Subcutaneous adipose tissue (tissue), 4 donors: ENCODE results near the gene SYVN1. TPM values are rescaled to one million over a fixed set of nuclear protein-coding genes. Genes with fewer than 3 reads are reported as not detected.

ENCODE experiments used
- CTCF ChIP-seq: fragments of 450-650 bp; IDR thresholded peaks from one replicate; pipeline ENCODE4 v1.5.1; 2016; ENCODE audit warnings: low read depth, mild to moderate bottlenecking, control low read depth, antibody characterized with exemption, moderate library complexity
- total RNA-seq, 4 donors: library from RNA; depleted of rRNA; stranded (reverse); fragments of >200 nt; gene quantifications; one replicate each; pipeline ENCODE4 v1.1.0, GENCODE V29; 2016

Gene SYVN1
- total RNA-seq, 4 donors from 2014 or later: 29.3 to 61.0 (median 46.0) TPM

DNA sequence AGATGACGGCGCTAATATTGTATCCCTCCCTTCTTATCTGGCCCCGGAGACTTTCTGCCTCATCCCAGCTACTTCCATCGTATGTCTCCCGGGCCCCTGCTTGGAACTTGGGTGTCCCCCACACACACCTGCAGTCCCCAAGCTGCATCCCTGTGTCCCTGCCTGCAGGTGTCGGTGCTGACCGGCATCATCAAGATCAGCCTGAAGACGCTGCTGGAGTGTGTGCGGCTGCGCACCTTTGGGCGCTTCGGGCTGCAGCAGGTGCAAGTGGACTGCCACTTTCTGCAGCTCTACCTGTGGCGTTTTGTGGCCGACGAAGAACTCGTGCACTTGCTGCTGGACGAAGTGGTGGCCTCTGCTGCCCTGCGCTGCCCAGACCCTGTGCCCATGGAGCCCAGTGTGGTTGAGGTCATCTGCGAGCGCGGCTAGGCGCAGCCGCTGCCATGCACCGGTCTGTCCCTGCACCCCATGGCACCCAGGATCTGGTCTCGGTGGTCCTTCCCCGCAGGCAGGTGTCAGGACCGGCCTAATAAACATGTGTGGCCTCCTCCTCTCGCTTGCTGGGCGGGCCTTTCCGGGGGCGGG is 23.1 kb downstream of the SYVN1 start:
- no peak for TF ChIP-seq CTCF

DNA sequence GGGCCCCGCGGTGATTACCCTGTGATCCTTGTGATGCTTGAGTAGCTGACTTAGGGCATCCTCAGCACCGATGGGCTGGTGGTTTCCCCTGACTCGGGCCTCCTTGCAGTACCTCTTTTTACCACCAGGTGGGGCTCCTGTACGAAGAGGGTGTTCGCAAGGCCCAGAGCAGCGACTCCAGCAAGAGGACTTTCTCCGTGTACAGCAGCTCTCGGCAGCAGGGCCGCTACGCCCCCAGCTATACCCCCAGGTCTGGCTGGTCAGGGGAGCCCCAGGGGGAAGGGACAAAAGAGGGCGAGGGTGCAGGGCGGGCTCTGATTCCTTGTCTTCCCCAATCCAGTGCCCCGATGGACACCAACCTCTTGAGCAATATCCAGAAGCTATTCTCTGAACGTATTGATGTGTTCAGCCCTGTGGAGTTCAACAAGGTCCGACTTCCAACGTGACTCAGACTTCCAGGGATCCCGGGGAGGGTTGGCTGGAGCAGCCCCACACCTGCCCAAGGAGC is 23.9 kb downstream of the SYVN1 start:
- TF ChIP-seq CTCF: no peak

DNA sequence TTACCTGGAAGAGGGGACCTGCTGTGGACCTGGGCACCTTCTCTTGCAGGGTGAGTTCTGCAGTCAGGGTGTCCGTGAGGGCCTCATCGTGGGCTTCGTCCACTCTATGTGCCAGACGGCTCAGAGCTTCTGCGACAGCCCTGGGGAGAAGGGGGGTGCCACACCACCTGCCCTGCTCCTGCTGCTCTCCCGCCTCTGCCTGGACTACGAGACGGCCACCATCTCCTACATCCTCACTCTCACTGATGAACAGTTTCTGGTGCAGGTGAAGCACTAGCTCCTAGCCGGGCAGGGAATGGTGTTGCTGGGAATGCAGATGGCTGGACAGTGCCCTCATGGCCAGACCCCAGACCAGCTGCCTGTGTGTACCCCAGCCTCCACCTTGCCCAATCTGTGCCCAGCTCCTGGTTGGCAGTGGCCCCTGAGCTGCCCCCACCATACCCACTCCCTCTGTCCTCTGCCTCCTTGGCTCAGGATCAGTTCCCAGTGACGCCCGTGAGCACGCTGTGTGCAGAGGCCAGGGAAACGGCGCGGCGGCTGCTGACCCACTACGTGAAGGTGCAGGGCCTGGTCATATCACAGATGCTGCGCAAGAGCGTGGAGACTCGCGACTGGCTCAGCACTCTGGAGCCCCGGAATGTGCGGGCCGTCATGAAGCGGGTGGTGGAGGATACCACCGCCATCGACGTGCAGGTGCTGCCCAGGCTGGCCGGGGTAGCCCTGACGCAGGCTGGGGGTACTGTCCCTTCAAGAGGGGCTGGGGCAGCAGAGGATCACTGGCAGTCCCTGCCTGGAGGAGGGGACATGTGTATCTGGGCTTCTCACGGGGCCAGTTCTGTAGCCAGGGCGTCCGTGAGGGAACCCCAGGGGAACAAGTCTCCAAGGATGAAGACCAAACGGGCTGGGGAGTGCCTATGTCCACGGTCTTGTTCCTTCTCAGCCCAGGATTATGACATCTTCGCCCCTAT is 24.8 kb downstream of the SYVN1 start:
- TF ChIP-seq CTCF: no peak

GRCh38 chr11:65108469-65109123 is 25.7 kb downstream of the SYVN1 start:
- TF ChIP-seq CTCF: no peak

DNA sequence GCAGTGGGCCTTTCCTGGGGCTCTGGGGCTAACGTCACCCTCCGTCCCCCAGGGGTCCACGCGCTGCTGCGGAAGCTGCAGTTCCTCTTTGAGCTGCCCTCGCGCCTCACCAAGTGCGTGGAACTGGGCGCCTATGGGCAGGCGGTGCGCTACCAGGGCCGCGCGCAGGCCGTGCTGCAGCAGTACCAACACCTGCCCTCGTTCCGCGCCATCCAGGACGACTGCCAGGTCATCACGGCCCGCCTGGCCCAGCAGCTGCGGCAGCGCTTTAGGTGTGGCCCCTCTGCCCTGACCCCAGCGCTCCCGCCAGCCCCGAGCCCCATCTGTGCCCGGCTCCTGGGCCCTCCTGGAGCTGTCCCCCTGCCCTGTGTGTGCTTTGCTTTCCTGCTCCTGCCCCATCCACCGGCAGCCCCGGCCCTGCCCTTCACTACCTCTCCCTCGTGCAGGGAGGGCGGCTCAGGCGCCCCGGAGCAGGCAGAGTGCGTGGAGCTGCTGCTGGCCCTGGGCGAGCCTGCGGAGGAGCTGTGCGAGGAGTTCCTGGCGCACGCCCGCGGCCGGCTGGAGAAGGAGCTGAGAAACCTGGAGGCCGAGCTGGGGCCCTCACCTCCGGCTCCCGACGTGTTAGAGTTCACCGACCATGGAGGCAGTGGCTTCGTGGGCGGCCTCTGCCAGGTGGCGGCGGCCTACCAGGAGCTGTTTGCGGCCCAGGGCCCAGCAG is 26.4 kb downstream of the SYVN1 start:
- TF ChIP-seq CTCF: no peak

GRCh38 chr11:65107078-65107477 is 27.2 kb downstream of the SYVN1 start:
- TF ChIP-seq CTCF: no peak
